GM12878 (cell line): ENCODE measurements around the gene RREB1. TPM values are rescaled to one million over a fixed set of nuclear protein-coding genes. Genes with fewer than 3 reads are reported as not detected.

Experiments
- ATF7 ChIP-seq: fragments of 450-650 bp; IDR thresholded peaks from 2 replicates; pipeline ENCODE4 v1.6.1; 2016; ENCODE audit warnings: low read depth, mild to moderate bottlenecking
- CREB1 ChIP-seq: IDR thresholded peaks from 2 replicates; pipeline ENCODE4 v1.6.1; 2012; ENCODE audit warnings: low read depth, mild to moderate bottlenecking, inconsistent platforms
- EED ChIP-seq: sonication (generic); IDR thresholded peaks from 2 replicates; pipeline ENCODE4 v1.6.1; 2016; ENCODE audit warnings: antibody characterized with exemption, low read depth
- FOXM1 ChIP-seq: IDR thresholded peaks from 2 replicates; pipeline ENCODE4 v1.6.1; 2012; ENCODE audit warnings: low read depth, mild to moderate bottlenecking, inconsistent platforms, low read length, moderate library complexity
- GABPA ChIP-seq: IDR thresholded peaks from 2 replicates; pipeline ENCODE4 v1.6.1; 2014; ENCODE audit warnings: antibody characterized with exemption, low read depth, mild to moderate bottlenecking, inconsistent platforms
- JUND ChIP-seq: IDR thresholded peaks from 2 replicates; pipeline ENCODE4 v1.6.1; 2012; ENCODE audit warnings: low read depth, mild to moderate bottlenecking, low read length, improper control_type of control experiment, moderate library complexity
- NBN ChIP-seq: fragments of 450-650 bp; IDR thresholded peaks from 2 replicates; pipeline ENCODE4 v1.6.1; 2016
- NFXL1 ChIP-seq: fragments of 450-650 bp; IDR thresholded peaks from 2 replicates; pipeline ENCODE4 v1.6.1; 2017; ENCODE audit warnings: antibody characterized with exemption, mild to moderate bottlenecking, borderline replicate concordance
- PKNOX1 ChIP-seq: fragments of 450-650 bp; IDR thresholded peaks from 2 replicates; pipeline ENCODE4 v1.6.1; 2016; ENCODE audit warnings: mild to moderate bottlenecking
- RAD21 ChIP-seq: IDR thresholded peaks from 2 replicates; pipeline ENCODE4 v1.6.1; 2011; ENCODE audit warnings: mild to moderate bottlenecking, low read depth, low read length, moderate library complexity; ENCODE audit not compliant: insufficient read depth
- RELA ChIP-seq: fragments of 450-650 bp; IDR thresholded peaks from 2 replicates; pipeline ENCODE4 v1.8.0; 2014; ENCODE audit warnings: borderline replicate concordance; ENCODE audit not compliant: partially characterized antibody
- SMAD1 ChIP-seq: fragments of 450-650 bp; IDR thresholded peaks from 2 replicates; pipeline ENCODE4 v1.6.1; 2018; ENCODE audit warnings: mild to moderate bottlenecking, low read depth; ENCODE audit not compliant: partially characterized antibody
- TCF12 ChIP-seq: IDR thresholded peaks from 2 replicates; pipeline ENCODE4 v1.6.1; 2011; ENCODE audit warnings: low read depth, mild to moderate bottlenecking, low read length
- USF1 ChIP-seq: IDR thresholded peaks from 2 replicates; pipeline ENCODE4 v1.6.1; 2011; ENCODE audit warnings: borderline replicate concordance, low read depth, mild to moderate bottlenecking, moderate library complexity, mixed read lengths, low read length; ENCODE audit not compliant: insufficient read depth; ENCODE audit errors: extremely low read length
- YBX1 ChIP-seq: fragments of 450-650 bp; IDR thresholded peaks from 2 replicates; pipeline ENCODE4 v1.6.1; 2016; ENCODE audit warnings: antibody characterized with exemption
- ZNF622 ChIP-seq: fragments of 450-650 bp; IDR thresholded peaks from 2 replicates; pipeline ENCODE4 v1.6.1; 2017; ENCODE audit warnings: mild to moderate bottlenecking, inconsistent platforms
- polyA plus RNA-seq, 11 experiments: library from polyadenylated mRNA; depleted of rRNA in 4 of 11; unstranded in 6 of 11; stranded (reverse) in 5 of 11; fragments of >200 nt; fragmentation: Nextera tagmentation in 4 of 11; fragmentation: Illumina TruSeq in 1 of 11; extraction: Ambion mirVana in 4 of 11; extraction: Trizol in 1 of 11; gene quantifications; 1 replicate in 1 of 11; 2 replicates in 10 of 11; pipeline versions ENCODE4 v1.2.1 to v1.2.3, GENCODE V29; 2011 to 2016; ENCODE audit warnings: inconsistent platforms in 2 of 11, missing spikeins in 2 of 11, low read depth in 1 of 11
- total RNA-seq, 4 experiments: library from RNA; depleted of rRNA in 3 of 4; stranded (reverse); fragments of >200 nt in 3 of 4; fragmentation: Illumina TruSeq in 1 of 4; extraction: Trizol in 1 of 4; gene quantifications; 2 replicates each; pipeline versions ENCODE4 v1.2.1 to v1.2.3, GENCODE V29; 2013 to 2021
- TF ChIP-seq, protein P1 (sequence below): fragments of 450-650 bp; IDR thresholded peaks from 2 replicates; pipeline ENCODE4 v1.6.1; 2016; ENCODE audit warnings: mild to moderate bottlenecking
- TF ChIP-seq, protein P2 (sequence below): fragments of 450-650 bp; IDR thresholded peaks from 2 replicates; pipeline ENCODE4 v1.6.1; 2017; ENCODE audit warnings: mild to moderate bottlenecking
- TF ChIP-seq, protein P3 (sequence below): IDR thresholded peaks from 2 replicates; pipeline ENCODE4 v1.6.1; 2011; ENCODE audit warnings: low read depth, mild to moderate bottlenecking, low read length, moderate library complexity, borderline replicate concordance; ENCODE audit errors: extremely low read depth
- TF ChIP-seq, protein P4 (sequence below): fragments of 450-650 bp; IDR thresholded peaks from 2 replicates; pipeline ENCODE4 v1.6.1; 2018; ENCODE audit warnings: mild to moderate bottlenecking, low read depth, moderate library complexity; ENCODE audit not compliant: partially characterized antibody

Gene RREB1
- total and polyA plus RNA-seq, 10 of the 15 experiments (the other 5 are each of a cell fraction or from before 2014, with no cell fraction given) = 1.9 to 30.3 (median 8.6) TPM

DNA sequence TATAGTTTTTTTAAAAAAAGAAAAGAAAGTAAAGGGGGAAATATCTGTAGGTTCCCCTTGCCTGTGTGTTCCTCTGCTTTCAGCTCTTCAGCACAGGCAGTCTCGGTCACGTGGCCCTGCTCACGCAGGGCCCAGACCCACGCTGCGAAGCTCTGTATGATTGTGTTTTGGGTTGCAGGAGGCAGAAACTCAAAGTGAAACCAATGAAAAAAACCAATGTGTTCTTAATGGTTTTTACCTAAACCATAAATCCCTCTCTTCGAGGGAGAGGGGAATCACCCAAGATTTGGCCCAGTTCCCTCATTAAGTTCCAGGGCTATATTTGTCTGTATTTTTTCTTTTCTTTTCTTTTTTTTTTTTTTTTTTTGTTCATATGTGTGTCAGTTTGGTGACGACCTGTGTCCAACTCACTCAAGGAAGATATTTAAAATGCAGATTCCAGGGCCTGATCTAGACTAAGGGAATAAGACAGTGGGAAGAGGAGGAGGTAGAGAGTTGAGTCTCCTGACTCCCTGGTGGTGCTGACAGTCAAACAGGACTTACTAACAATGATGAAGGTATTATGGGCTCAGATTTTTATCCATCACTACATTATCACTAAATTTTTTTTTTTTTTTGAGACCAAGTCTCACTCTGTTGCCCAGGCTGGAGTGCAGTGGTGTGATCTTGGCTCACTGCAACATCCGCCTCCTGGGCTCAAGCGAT is 33.8 kb upstream of the RREB1 start (continued):
- TF ChIP-seq FOXM1 (peak; percentile 86), JUND (peak; percentile 41; the same call in 1 of the 2 replicates), TCF12 (peak; percentile 20; the same call in 1 of the 2 replicates), PKNOX1 (no peak), RELA (peak; percentile 77), GABPA (0 out of 2 replicates have a peak, but pooled peaks have one; percentile 10), NBN (0 out of 2 replicates have a peak, but pooled peaks have one; percentile 72), NFXL1 (no peak), RAD21 (peak; percentile 13; the same call in 1 of the 2 replicates), ATF7 (peak; percentile 81; the same call in 1 of the 2 replicates), SMAD1 (peak; percentile 59), CREB1 (0 out of 2 replicates have a peak, but pooled peaks have one; percentile 41), ZNF622 (no peak), EED (peak; percentile 73), USF1 (peak; percentile 86), YBX1 (no peak)
- TF ChIP-seq, protein P1, sequence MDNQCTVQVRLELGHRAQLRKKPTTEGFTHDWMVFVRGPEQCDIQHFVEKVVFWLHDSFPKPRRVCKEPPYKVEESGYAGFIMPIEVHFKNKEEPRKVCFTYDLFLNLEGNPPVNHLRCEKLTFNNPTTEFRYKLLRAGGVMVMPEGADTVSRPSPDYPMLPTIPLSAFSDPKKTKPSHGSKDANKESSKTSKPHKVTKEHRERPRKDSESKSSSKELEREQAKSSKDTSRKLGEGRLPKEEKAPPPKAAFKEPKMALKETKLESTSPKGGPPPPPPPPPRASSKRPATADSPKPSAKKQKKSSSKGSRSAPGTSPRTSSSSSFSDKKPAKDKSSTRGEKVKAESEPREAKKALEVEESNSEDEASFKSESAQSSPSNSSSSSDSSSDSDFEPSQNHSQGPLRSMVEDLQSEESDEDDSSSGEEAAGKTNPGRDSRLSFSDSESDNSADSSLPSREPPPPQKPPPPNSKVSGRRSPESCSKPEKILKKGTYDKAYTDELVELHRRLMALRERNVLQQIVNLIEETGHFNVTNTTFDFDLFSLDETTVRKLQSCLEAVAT = peak; percentile 69
- TF ChIP-seq, protein P2, sequence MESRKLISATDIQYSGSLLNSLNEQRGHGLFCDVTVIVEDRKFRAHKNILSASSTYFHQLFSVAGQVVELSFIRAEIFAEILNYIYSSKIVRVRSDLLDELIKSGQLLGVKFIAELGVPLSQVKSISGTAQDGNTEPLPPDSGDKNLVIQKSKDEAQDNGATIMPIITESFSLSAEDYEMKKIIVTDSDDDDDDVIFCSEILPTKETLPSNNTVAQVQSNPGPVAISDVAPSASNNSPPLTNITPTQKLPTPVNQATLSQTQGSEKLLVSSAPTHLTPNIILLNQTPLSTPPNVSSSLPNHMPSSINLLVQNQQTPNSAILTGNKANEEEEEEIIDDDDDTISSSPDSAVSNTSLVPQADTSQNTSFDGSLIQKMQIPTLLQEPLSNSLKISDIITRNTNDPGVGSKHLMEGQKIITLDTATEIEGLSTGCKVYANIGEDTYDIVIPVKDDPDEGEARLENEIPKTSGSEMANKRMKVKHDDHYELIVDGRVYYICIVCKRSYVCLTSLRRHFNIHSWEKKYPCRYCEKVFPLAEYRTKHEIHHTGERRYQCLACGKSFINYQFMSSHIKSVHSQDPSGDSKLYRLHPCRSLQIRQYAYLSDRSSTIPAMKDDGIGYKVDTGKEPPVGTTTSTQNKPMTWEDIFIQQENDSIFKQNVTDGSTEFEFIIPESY = no peak
- TF ChIP-seq, protein P3, sequence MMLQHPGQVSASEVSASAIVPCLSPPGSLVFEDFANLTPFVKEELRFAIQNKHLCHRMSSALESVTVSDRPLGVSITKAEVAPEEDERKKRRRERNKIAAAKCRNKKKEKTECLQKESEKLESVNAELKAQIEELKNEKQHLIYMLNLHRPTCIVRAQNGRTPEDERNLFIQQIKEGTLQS = peak; percentile 74; the same call in 1 of the 2 replicates
- TF ChIP-seq, protein P4, sequence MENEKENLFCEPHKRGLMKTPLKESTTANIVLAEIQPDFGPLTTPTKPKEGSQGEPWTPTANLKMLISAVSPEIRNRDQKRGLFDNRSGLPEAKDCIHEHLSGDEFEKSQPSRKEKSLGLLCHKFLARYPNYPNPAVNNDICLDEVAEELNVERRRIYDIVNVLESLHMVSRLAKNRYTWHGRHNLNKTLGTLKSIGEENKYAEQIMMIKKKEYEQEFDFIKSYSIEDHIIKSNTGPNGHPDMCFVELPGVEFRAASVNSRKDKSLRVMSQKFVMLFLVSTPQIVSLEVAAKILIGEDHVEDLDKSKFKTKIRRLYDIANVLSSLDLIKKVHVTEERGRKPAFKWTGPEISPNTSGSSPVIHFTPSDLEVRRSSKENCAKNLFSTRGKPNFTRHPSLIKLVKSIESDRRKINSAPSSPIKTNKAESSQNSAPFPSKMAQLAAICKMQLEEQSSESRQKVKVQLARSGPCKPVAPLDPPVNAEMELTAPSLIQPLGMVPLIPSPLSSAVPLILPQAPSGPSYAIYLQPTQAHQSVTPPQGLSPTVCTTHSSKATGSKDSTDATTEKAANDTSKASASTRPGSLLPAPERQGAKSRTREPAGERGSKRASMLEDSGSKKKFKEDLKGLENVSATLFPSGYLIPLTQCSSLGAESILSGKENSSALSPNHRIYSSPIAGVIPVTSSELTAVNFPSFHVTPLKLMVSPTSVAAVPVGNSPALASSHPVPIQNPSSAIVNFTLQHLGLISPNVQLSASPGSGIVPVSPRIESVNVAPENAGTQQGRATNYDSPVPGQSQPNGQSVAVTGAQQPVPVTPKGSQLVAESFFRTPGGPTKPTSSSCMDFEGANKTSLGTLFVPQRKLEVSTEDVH = no peak
